NCI-H2029 treated with DMSO at 0.1 percent for 48 hours (cell line): ENCODE data around the gene GNA12.
"Not testable (repeated sequence)": the region's sequence is repeated elsewhere in the genome, so short reads cannot be mapped to it uniquely, and the experiment has no call there.

Experiments
- DNase-seq: peaks from one replicate; lab custom pipeline; 2025; lab: John Stamatoyannopoulos, UW

The GNA12 gene

DNA sequence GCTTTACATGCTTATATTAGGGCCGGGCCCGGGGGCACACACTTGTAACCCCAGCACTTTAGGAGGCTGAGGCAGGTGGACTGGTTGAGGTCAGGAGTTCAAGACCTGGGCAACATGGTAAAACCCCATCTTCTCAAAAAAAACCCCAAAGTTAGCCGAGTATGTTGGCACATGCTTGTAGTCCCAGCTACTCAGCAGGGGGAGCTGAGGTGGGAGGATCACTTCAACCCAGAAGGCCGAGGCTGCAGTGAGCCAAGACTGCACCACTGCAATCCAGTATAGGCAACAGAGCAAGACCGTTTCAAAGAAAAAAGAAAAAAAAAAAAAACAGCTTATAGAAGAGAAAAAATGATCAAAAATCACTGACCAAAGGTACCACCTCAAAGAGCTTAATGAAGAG lies 93.0 kb downstream of the GNA12 start:
- no peak for DNase-seq

DNA sequence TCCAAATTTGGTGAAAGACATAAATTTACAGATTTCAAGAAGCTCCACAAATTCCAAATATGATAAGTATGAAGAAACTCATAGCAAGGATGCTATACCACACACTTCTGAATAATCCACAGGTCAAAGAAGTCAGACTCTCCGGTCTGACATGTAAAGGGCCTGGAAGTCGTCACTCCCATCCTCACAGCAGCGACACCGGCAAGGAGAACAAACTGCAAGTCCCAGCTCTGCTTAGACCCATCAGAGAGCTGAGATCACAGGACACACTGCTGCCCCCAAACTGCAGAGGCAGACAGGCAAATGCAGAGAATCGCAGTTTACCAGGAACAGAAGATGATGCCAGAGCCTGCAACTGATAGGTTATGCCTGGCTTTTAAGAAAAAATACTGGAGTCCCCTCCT lies 94.1 kb downstream of the GNA12 start:
- no peak for DNase-seq

DNA sequence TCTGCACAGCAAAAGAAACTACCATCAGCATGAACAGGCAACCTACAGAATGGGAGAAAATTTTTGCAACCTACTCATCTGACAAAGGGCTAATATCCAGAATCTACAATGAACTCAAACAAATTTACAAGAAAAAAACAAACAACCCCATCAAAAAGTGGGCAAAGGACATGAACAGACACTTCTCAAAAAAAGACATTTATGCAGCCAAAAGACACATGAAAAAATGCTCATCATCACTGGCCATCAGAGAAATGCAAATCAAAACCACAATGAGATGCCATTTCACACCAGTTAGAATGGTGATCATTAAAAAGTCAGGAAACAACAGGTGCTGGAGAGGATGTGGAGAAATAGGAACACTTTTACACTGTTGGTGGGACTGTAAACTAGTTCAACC lies 95.4 kb downstream of the GNA12 start:
- not testable (repeated sequence) for DNase-seq

DNA sequence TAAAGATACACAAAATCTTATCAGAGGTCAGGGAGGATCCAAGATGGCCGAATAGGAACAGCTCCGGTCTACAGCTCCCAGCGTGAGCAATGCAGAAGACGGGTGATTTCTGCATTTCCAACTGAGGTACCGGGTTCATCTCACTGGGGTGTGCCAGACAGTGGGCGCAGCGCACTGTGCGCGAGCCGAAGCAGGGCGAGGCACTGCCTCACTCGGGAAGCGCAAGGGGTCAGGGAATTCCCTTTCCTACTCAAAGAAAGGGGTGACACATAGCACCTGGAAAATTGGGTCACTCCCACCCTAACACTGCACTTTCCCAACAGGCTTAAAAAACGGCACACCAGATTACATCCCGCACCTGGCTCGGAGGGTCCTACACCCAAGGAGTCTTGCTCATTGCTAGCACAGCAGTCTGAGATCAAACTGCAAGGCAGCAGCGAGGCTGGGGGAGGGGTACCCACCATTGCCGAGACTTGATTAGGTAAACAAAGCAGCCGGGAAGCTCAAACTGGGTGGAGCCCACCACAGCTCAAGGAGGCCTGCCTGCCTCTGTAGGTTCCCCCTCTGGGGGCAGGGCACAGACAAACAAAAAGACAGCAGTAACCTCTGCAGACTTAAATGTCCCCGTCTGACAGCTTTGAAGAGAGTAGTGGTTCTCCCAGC lies 100.5 kb downstream of the GNA12 start:
- not testable (repeated sequence) for DNase-seq

DNA sequence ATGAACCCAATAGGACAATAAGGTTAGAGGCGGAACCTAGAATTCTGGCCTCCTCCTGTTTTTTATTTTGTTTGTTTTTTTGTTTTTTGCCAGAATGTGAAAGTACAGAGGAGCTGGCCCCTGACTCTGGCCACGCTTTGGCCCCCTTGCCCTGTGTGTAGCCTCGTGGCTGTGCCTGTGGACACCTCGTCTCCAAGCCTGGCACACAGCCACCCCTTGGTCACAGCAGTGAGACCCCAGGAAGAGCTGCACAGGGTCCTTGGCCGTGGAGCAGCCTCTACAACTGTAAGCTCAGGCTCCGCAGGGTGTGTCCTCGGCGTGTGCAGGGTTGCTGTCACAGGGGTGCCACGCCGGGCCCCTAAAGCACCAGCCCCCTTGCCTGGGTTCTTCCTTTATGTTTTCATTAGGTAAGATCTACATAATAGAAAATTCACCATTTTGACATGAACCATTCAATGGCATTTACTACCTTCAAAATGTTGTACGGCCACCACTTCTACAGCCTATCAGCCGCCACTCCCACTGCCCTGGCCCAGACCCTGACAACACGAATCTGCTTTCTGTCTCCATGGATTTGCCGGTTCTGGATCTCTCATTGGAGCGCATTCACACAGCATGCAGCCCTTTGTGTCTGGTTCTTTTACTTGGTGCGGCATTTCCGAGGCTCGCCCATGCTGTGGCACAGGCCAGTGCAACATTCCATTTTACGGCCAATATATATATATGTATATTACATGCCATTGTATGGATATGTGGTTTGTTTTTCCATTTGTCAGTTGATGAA lies 105.2 kb downstream of the GNA12 start:
- no peak for DNase-seq

DNA sequence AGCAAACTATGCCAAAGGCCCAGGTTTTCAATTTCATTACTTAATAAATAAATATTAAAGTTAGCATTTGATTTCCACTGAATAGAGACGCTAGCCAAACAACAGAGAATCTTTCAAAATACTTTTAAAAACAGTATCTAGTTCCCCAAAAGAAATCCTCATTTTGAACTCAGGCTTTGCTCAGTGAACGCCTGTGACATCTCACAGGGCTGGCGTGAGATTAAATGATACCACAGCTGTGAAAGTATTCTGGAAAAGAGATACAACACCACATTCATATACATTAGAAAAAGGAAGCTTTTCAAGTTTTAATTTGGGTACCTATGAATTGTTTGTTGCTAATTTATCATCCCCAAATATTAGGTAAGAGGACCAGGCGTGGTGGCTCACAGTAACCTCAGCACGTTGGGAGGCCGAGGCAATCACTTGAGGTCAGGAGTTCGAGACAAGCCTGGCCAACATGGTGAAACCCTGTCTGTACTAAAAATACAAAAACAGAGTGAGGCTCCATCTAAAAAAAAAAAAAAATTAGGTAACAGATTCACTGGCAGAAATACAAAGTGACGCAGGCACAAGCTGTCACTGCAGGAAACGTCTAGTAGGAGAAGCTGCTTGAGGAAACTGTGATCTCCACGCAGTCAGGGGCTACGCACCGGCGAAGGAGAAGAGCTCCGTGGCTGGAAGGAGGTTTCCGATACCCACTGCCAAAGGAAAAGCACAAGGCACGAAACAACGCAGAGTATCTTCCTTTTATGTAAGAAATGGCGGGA lies 106.2 kb downstream of the GNA12 start:
- no peak for DNase-seq

DNA sequence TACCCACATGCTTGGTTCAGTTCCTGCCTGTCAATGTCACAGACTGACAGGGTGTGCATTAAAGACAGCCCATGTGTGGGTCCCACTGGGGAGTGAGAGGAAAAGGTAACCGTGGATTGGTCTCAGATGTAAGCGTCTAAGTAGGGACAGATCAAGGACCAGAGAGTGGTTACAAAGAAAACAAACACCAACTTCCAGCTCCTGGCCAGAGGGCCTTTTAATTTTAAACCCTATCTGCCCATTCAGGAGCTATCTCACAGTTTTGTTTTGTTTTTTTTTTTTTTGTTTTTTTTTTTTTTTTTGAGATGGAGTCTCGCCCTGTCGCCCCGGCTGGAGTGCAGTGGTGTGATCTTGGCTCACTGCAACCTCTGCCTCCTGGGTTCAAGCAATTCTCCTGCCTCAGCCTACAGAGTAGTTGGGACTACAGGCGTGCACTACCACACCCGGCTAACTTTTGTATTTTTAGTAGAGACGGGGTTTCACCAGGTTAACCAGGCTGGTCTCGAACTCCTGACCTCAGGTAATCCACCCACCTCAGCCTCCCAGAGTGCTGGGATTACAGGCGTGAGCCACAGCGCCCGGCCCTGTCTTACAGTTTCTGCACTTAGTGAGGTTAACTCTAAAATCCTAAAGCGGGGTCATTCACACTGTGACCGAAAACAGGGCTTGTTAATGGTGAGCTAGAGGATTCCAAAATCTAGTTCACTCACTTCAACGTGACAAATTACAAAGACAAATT lies 106.9 kb downstream of the GNA12 start:
- not testable (repeated sequence) for DNase-seq

DNA sequence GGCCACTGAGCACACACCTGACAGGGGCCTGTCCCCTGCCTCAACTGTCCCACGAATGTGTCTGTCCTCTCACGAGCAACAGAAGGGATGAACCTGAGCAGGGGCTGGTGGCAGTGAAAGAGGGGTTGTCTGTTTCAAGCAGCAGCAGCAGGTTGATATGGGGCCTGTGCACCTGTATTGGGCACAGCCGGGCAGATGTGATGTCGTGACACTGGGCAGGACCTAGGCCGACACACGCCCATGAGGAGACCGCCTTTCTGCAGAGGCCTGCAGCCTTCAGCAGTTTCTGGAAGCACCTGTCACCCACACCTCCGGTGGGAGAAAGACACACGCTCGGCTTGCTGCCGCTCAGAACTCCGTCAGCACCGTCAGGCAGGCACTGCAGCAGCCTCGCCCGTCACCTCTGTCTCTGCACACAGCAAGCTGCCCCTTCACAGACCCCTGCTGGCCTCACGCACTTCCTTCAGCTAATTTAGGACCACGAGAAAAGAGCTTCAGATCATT lies 107.6 kb downstream of the GNA12 start:
- no peak for DNase-seq

DNA sequence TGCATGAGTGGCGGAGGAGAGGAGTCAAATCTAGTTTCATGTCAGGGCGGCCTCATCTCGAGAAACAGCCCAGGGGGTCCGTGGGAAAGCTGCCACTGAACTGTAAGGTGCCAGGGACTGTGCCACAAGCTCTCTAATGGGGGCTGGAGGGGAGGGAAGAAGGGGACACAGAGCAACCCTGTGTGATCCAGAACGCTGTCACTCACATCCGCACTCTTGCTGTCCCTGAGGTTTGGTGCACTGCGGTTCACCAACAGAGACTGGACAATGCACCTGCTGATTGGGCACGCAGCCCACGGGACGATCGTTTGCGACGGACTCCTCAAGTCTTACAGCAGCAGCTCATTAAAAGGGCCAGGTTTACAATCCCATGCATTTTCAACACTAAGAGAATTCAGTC lies 108.4 kb downstream of the GNA12 start:
- no peak for DNase-seq

DNA sequence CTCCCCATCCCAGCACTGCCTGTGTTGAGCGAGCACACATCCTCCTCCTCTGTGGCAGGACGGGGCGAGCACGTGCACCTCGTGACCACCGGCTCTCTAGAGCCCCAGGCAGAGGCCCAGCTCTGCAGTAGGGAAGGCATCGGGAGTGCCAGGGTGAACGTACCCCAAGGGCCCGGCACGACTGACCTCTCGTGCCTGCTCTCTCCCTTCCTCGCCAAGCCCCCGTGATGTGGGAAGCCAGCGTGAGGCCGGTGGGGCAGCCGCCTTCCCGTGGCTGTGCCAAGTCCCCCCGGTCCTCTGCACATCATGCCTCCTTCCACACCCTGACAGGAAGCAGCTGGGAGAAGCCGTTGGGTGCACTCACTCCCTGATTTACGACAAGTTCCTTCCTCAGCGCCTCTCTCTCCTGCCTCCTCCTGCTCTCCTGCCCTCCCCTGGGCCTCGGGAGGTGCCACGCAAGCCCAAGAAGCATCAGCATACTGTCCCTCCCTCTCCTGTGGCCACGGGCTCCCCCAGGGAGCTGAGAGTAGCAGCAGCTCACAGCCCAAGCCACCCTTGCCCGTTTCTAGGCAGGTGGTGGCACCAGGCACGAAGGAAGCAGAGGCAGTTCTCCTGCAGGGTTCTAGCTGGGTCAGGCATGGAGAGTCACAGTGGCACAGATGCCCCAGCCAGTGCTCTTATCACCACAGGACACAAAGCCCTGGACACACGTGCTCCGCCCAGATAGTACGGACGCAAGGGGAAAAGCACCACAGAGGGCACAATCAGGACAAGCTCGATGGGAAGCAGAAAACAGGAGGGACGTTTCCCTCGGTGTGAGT lies 109.1 kb downstream of the GNA12 start:
- DNase-seq, result no peak

DNA sequence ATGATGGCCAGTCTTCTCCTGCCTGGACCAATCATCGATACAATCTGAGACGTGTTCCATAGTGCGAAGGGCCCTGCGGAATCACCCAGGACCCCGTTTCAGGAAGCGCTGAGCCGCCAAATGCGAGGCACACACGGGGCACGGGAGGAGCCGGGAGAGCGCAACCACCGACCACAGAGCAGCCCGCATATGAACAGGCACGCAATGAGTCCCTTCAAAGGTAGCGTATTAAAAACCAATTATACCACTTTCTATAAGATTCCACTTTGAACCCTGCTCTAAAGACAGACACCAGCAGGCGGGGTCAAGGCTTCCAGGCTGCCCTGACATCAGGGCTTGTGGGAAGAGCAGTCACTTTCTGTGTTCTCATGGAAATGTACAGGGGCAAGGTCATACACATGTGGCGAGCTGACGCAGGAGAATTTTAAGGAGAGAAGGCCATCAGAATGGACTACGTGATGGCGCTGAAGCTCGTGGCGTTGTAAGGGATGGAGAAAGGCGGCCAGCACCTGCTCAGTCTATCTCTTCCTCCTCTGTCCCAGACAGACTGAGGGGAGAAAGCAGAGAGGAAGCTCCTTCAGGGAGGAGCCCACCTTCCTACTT lies 109.9 kb downstream of the GNA12 start:
- DNase-seq, result no peak

DNA sequence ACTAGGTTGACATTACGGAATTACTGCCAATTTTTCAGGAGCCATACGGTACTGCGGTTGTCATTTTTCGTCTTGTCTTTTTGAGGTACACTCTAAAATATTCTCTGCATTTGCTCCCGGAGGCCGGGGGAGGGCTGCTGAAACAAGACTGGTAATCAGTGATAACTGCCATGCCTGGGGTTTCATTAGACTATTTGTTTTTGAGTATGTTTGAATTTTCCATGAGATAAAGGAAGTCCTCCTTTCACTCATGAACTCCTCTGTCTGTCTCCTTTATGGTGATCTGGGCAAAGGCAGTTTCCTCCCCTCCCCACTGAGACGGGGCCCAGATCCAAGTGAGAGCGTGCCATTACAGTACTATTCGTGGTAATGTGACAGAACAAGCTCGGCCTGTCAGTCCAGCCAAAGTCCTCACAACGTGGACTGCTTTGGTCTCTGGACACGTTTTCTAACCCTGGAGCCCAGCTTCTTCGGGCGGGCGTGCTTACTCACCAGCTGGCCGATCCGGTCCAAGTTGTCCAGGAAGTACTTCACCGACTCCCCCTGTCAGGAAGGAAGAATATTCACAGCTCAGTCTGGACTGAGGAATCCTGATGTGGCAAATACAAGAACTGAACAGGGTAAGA lies 111.0 kb downstream of the GNA12 start:
- DNase-seq, result no peak

DNA sequence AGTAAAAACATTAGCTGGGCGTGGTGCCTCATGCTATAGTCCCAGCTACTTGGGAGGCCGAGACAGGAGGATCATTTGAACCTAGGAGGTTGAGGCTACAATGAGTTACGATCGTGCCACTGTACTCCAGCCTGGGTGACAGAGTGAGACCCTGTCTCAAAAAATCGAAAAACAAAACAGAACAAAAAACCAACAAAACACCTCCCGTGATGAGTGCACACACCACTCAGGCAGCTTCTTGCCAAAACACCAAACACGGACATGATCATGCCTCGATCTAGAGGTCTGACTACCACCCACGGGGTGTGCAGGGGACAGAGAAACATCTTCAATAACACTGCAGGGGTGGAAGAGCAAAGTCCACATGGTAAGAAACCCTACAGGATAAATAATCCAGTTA lies 111.7 kb downstream of the GNA12 start:
- DNase-seq, result no peak

DNA sequence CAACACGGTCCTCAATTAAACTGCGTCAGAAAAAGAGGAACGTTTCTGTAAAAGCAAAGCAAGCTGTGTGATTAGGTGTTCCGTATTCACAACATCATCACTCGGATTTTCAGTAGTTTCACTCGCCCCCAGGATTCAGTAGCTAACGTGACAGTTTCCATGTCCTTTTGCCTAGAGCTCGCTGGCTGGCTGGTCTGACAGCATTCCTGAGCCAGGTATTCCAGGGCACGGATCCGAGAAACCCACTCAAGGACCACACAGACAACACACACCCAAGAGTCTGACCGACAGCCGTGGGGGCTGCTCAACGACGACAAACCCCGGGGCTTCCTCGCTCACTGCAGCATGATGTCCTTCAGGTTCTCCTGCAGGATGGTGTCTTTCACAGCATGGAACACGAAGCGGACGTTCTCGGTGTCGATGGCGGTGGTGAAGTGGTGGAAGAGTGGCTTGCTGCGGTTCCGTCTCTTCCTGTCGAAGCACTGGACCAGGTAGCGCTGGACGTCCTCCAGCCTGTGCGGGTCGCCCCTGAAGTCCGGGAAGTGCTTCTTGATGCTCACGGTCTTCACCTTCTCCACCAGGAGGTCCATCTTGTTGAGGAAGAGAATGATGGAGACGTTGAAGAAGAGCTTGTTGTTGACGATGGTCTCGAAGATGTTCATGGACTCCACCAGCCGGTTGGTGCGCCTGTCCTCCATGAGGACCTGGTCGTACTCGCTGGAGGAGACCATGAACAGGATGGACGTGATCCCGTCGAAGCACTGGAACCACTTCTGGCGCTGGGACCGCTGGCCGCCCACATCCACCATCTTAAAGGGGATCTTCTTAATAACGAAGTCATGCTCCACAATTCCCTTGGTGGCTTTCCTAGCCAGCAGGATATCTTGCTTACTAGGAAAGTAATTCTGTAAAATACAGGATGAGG lies 113.0 kb downstream of the GNA12 start:
- no peak for DNase-seq

DNA sequence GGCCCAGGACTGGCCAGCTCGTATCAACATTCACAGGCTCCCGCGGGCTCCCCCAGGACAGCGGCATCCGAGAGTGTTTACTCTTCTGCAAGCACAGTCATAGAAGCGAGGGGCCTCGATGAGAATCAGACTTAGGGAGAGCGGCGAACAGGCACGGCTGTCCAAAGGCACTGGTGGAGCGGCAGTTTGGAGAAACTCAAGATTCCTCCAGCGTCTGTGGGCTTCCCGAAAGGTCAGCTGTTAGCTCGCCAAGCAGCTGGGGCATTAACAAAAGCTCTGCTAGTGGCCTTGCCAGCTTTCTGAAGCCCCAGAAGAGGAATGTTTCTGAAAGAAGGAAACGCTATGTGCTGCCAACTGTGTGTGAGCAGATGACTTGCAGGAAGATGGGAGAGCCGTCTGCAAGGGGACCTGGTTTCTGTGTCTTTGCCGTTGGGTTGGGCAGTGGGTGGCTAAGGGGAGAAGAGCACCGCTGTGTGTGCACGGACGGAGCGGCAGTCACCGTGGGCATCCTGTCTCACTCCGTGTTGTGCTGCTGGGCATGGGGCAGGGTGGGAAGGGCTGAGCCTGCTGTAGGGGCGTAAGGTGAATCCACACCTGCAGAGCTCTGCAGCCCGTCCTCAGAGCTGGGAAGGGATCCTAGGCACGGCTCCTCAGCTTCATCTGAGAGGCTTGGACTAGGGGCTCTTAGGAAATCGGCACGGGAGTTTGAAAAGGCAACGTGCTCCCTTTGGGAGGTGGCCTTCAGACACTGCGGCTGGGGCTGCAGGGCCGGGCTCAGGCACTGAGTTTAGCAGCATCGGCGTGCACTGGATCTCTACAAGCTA lies 114.0 kb downstream of the GNA12 start:
- DNase-seq, result no peak

DNA sequence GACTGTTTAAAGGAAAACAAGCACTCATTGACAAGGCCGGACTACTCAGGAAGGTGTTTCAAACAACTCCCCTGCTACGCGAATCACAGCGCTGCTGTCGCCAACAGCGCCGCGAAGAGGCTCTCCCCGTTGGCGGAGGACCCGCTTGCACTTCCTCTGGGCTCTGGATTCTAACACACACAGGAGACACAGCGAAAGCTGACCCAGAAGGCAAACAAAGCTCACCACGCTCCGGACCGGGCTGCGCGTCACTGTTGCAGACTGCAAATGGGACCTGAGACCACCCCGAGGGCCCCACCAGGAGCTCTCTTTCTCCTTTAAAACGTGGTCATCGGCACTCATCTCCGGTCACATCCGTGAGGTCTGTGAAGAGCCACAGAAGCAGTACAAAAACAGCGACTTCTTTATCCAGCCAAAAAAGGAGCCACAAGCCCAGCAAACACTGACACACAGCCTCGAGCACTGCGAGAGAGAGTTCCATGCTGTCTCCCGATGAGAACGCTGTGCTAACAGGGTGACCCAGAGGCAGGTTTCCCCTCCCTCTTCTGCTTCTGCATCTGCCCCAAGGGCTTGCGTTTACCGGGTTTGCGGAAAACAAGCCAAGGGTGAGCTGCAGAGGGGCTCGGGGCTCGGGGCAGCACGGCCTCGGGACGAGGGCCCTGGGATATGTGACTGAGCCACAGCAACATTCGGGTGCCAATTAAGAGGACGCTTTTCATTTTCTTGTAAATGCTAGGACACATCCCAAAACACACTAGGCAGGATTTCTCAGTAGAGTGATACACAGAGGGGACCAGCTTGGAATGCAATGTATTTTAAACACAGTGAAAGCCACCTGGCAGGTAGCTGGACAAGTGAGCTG lies 114.8 kb downstream of the GNA12 start:
- DNase-seq, result no peak

DNA sequence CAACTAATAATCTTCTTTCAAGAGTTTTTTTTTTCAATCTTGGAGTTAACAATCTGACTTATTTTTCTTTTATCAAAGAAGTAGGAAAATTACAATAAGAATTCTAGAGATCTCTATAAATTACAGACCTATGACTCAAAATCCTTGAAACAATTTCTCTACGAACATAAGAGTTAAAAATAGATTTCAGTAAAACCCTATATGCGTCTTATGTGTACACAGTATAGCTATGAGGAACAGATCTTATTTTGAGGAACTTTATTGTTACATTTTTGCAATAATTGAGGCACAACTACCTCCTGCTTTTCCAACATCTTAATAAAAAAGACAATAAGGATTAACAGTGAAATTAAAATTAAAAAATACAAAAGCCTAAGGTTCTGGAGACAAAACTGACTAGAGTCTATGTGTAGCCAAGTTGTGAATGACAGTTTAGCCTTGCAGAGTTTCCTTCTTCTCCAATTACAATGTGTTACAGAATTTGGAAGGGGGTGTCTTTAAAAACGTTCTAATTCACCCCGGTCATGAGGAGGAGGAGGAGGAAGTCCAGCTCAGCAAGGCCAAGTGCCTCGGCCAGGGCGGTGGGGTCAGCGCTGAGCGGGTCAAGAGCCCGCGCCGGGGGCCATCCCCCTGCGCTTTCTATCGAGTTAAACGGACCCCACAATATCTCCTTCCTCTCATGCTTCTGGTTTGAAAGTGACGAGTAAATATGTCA lies 115.6 kb downstream of the GNA12 start:
- no peak for DNase-seq
